SU-DHL-6 (cell line): Measurements from ENCODE around the gene FAM107B.

Experiments used
- H2AFZ ChIP-seq: fragments of 200-600 bp; sonication (generic); 2 replicates; pipeline ENCODE4 v1.6.1; 2014; ENCODE audit warnings: low read depth, mild to moderate bottlenecking, moderate library complexity, mixed read lengths, antibody characterized with exemption, low read length; ENCODE audit not compliant: severe bottlenecking
- H3F3A ChIP-seq: fragments of 200-600 bp; shearing (Covaris generic); 2 replicates; pipeline ENCODE4 v1.6.0; 2016; ENCODE audit warnings: antibody characterized with exemption, mild to moderate bottlenecking; ENCODE audit not compliant: insufficient read depth
- H3K27ac ChIP-seq: fragments of 200-600 bp; sonication (generic); 2 replicates; pipeline ENCODE4 v1.5.1; 2016; ENCODE audit warnings: low read depth, mild to moderate bottlenecking, low read length, moderate library complexity, mixed read lengths
- H3K27me3 ChIP-seq: fragments of 200-600 bp; sonication (generic), shearing (Covaris generic); 2 replicates; pipeline ENCODE4 v1.6.0; 2014; ENCODE audit warnings: mild to moderate bottlenecking, low read length
- H3K36me3 ChIP-seq: fragments of 200-600 bp; sonication (generic); 2 replicates; pipeline ENCODE4 v1.6.1; 2014; ENCODE audit warnings: mild to moderate bottlenecking, low read length, mixed read lengths
- H3K4me2 ChIP-seq: fragments of 300-600, 200-600 bp; shearing (Covaris generic), sonication (generic); 2 replicates; pipeline ENCODE4 v1.6.0; 2014; ENCODE audit warnings: low read length, low read depth, mild to moderate bottlenecking; ENCODE audit not compliant: poor library complexity, severe bottlenecking
- H3K4me3 ChIP-seq: fragments of 200-600 bp; sonication (generic); 2 replicates; pipeline ENCODE4 v1.5.1; 2014; ENCODE audit warnings: antibody characterized with exemption, low read length, mild to moderate bottlenecking, mixed read lengths; ENCODE audit not compliant: insufficient read depth, poor library complexity, severe bottlenecking
- H3K79me2 ChIP-seq: fragments of 200-600 bp; sonication (generic); 2 replicates; pipeline ENCODE4 v1.6.1; 2014; ENCODE audit warnings: mild to moderate bottlenecking, low read length, moderate library complexity; ENCODE audit not compliant: insufficient read depth
- H3K9ac ChIP-seq: fragments of 200-600 bp; sonication (generic); 2 replicates; pipeline ENCODE4 v1.7.0; 2014; ENCODE audit warnings: mild to moderate bottlenecking, low read length
- H3K9me2 ChIP-seq: fragments of 200-600 bp; sonication (generic); replicated peaks from 2 replicates; pipeline ENCODE4 v1.6.1; 2014; ENCODE audit warnings: low read length; ENCODE audit not compliant: insufficient read depth
- H3K9me3 ChIP-seq: fragments of 200-600 bp; sonication (generic); 2 replicates; pipeline ENCODE4 v1.6.1; 2014; ENCODE audit warnings: low read length, mixed read lengths; ENCODE audit not compliant: insufficient read depth
- H4K20me1 ChIP-seq: fragments of 200-600 bp; sonication (generic); 2 replicates; pipeline ENCODE4 v1.6.1; 2014; ENCODE audit warnings: low read depth, mild to moderate bottlenecking, antibody characterized with exemption, low read length, moderate library complexity, mixed read lengths
- CTCF ChIP-seq: fragments of 200-600 bp; sonication (generic); IDR thresholded peaks from one replicate; pipeline ENCODE4 v1.5.1; 2017; ENCODE audit warnings: antibody characterized with exemption, mild to moderate bottlenecking, low read length, moderate library complexity; ENCODE audit not compliant: insufficient read depth, poor library complexity, severe bottlenecking
- EZH2phosphoT487 ChIP-seq: fragments of 200-600 bp; sonication (generic), shearing (Covaris generic); conservative IDR thresholded peaks from 2 replicates; pipeline ENCODE4 v1.6.1; 2018; ENCODE audit warnings: mild to moderate bottlenecking, antibody characterized with exemption, low read length, moderate library complexity, mixed read lengths

FAM107B gene

GRCh38 chr10:14580671-14581332 lies 193.9 kb downstream of the FAM107B start:
- no peak overlapping the region for H3K9ac ChIP-seq
- peaks cover 14% of the 10 kb centered on the region for H3F3A ChIP-seq
- H3K27me3 ChIP-seq = no peaks in the 10 kb centered on the region
- H3K4me2 ChIP-seq = no peak overlapping the region
- peaks cover 23% of the 10 kb centered on the region for H3K36me3 ChIP-seq
- H3K4me3 ChIP-seq = no peak overlapping the region
- H3K79me2 ChIP-seq = peaks cover 100% of the 10 kb centered on the region
- H3K27ac ChIP-seq = no peak overlapping the region
- no peak overlapping the region for H2AFZ ChIP-seq
- no peak for TF ChIP-seq EZH2phosphoT487
- TF ChIP-seq CTCF = no peak
- no peaks in the 10 kb centered on the region for H3K9me2 ChIP-seq
- no peaks in the 10 kb centered on the region for H3K9me3 ChIP-seq
- H4K20me1 ChIP-seq = peaks cover 41% of the 10 kb centered on the region

GRCh38 chr10:14579405-14579804 lies 195.3 kb downstream of the FAM107B start:
- no peak overlapping the region for H3K9ac ChIP-seq
- H3K9me2 ChIP-seq = no peaks in the 10 kb centered on the region
- no peak overlapping the region for H3K4me3 ChIP-seq
- H3K4me2 ChIP-seq = no peak overlapping the region
- H2AFZ ChIP-seq = no peak overlapping the region
- H3K27ac ChIP-seq = no peak overlapping the region
- TF ChIP-seq CTCF (no peak), EZH2phosphoT487 (no peak)
- peaks cover 14% of the 10 kb centered on the region for H3F3A ChIP-seq
- H3K36me3 ChIP-seq = peaks cover 23% of the 10 kb centered on the region
- H3K79me2 ChIP-seq = peaks cover 100% of the 10 kb centered on the region
- H3K9me3 ChIP-seq = no peaks in the 10 kb centered on the region
- no peaks in the 10 kb centered on the region for H3K27me3 ChIP-seq
- peaks cover 46% of the 10 kb centered on the region for H4K20me1 ChIP-seq

GRCh38 chr10:14578060-14578952 lies 196.4 kb downstream of the FAM107B start:
- no peak overlapping the region for H3K9ac ChIP-seq
- H3K79me2 ChIP-seq = peaks cover 100% of the 10 kb centered on the region
- no peak overlapping the region for H3K27ac ChIP-seq
- no peaks in the 10 kb centered on the region for H3K9me3 ChIP-seq
- TF ChIP-seq CTCF = no peak
- no peak for TF ChIP-seq EZH2phosphoT487
- no peak overlapping the region for H2AFZ ChIP-seq
- peaks cover 48% of the 10 kb centered on the region for H4K20me1 ChIP-seq
- H3F3A ChIP-seq = peaks cover 8% of the 10 kb centered on the region
- H3K9me2 ChIP-seq = no peaks in the 10 kb centered on the region
- no peaks in the 10 kb centered on the region for H3K27me3 ChIP-seq
- H3K36me3 ChIP-seq = peaks cover 28% of the 10 kb centered on the region
- H3K4me3 ChIP-seq = no peak overlapping the region
- no peak overlapping the region for H3K4me2 ChIP-seq
